GM12875 (cell line): Measurements from ENCODE around the gene IFNG-AS1.

ENCODE experiments used
- H3K4me3 ChIP-seq: one replicate; pipeline ENCODE4 v1.5.1; 2011; ENCODE audit warnings: low read depth, low read length, control low read depth
- TF ChIP-seq, protein P1 (sequence below): IDR thresholded peaks from 2 replicates; pipeline ENCODE4 v1.5.1; 2011; ENCODE audit warnings: low read depth, mild to moderate bottlenecking, control low read depth, inconsistent platforms, low read length, moderate library complexity, borderline replicate concordance; ENCODE audit not compliant: insufficient read depth

Gene IFNG-AS1

DNA sequence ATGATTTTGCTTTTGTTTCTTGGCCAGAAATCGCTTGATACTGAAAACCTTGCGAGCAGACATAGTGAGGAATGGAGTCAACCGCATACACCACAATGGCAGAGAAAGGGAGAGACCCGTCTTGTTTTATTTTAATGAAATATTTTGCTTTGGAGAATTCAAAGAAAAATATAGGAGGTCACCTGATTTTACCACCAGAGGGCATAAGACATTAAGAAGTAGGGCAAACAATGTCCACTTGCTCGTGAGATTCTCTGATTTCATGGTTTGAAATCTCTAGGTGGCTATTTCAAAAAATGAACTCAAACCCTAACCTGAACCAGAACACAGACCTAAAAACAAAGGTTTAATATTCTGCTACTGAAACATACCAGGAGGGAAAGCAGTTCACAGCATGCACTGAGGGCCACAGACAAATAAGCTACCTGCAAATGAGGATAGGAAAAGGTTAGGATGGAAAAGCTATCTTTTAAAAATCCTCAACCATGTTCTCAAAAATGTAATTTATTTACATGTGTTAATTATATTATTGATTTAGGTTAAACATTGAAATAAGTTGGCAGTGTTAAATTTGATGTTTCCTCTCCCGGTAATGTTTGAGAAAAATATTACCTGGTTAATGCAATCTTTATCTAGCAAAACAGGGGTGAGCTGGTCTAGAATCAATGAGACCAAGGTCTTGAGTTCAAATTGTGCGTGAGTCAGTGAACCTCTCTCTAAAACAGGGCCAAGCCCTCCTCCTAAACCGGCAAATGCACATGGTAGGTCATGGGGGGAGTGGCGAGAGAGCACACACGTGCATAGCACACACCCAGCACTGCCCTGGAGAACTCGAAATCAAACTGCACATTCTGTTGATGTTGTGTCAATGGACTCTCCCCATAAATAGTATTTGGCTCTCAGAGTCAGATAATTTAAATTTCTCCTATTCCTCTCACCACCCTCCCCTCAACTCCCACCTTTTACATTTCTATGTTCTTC lies 12.5 kb downstream of the IFNG-AS1 start:
- TF ChIP-seq, protein P1, sequence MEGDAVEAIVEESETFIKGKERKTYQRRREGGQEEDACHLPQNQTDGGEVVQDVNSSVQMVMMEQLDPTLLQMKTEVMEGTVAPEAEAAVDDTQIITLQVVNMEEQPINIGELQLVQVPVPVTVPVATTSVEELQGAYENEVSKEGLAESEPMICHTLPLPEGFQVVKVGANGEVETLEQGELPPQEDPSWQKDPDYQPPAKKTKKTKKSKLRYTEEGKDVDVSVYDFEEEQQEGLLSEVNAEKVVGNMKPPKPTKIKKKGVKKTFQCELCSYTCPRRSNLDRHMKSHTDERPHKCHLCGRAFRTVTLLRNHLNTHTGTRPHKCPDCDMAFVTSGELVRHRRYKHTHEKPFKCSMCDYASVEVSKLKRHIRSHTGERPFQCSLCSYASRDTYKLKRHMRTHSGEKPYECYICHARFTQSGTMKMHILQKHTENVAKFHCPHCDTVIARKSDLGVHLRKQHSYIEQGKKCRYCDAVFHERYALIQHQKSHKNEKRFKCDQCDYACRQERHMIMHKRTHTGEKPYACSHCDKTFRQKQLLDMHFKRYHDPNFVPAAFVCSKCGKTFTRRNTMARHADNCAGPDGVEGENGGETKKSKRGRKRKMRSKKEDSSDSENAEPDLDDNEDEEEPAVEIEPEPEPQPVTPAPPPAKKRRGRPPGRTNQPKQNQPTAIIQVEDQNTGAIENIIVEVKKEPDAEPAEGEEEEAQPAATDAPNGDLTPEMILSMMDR: no peak
- H3K4me3 ChIP-seq: no peak overlapping the region

DNA sequence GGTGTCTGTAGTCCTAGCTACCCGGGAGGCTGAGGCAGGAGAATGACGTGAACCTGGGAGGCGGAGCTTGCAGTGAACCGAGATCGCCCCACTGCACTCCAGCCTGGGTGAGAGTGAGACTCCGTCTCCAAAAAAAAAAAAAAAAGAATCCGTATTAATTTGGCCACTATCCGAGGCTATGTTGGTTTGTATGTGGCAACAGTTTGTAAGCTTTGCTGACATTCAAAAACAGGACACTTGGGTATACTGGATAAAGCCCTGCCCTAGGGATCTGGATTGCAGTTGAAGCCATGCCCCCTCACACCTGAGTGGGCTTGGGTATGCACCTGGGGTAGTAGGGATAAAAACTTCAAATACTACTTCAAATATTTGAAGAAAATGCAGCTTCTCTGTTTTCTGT lies 14.5 kb downstream of the IFNG-AS1 start:
- TF ChIP-seq, protein P1: no peak

DNA sequence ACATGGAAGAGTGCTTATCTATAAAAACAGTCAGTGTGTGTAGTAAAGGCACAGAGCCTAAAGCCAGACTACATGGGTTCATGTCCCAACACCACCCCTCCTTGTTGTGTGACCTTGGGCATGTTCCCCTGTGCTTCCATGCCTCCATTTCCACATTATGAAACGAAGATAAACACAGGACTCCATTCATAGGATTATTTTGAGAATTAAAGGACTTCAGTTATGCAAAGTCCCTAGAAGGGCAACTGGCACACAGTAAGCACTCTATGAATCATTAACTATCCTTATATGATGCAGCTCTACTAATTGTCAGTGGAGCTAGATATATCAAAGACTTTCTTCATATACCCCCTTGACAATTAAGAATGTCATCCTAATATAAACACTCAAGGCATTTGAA lies 17.8 kb downstream of the IFNG-AS1 start:
- TF ChIP-seq, protein P1: no peak
- no peak overlapping the region for H3K4me3 ChIP-seq

More for the DNA sequence above, 14.5 kb downstream of the IFNG-AS1 start:
- H3K4me3 ChIP-seq: no peak overlapping the region

DNA sequence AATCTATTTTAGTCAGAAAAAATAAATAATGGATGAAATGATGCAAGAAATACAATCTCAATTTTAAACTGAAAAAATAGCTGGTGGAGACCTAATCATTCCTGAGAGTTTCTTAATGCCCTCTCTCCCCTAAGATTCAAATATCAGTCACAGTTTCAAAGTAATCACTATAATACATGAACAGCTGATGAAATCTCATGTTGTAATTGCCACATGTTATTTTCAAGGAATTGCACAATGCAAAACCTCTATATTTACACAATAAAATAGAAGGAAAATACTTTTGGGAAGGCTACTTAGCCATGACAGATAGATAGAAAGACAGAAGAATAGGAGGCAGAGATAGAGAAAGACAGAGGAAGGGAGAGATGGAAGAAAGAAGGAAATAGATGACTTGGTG lies 18.2 kb downstream of the IFNG-AS1 start:
- no peak overlapping the region for H3K4me3 ChIP-seq
- TF ChIP-seq, protein P1: no peak

DNA sequence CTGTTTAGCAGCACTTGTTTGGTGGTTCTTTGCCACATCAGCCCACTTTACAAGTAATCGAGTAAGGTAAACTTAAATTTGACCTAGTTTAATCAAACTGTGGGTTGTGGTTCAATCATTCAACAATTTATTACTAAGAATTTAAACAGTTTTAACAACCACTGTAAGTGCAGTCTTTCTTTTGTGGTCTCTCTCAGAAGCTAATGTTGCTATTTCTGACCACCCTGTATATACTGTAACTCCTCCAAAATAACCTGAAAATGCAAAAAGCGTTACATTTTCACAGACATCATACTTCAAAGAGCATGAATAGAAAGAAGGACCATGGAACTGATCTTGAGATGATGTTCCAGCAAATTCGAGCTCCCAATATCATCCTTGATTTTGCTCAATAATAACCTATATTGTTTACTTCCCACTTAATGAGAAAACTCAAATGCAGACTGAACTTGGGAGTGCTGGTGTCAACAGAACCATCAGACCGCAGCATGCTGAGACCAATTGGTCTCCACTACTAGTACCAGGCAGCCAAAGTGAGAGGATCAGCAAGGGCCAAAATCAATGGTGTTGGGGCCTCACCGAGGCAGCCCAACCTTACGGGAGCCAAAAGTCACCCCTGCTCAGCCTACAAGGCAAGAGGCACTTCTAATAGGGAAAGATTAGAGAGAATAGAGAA lies 22.1 kb downstream of the IFNG-AS1 start:
- H3K4me3 ChIP-seq: no peak overlapping the region
- TF ChIP-seq, protein P1: no peak

DNA sequence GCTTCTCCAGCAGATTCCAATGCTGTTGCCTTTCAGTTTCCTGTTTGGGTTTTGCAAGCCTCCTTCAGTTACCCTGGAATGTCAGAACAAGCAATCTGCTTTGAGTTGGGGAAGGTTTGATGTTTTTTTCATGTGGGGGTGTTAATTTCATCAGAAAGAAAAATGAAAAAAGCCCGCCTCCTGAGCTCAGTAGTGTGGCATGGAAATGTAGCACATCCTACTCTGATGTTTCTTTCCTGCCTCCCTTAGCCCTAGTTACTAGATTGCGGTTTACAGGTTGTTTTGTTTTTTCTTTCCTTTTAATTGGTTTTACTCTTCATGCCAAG lies 22.6 kb downstream of the IFNG-AS1 start:
- TF ChIP-seq, protein P1: no peak
- no peak overlapping the region for H3K4me3 ChIP-seq

DNA sequence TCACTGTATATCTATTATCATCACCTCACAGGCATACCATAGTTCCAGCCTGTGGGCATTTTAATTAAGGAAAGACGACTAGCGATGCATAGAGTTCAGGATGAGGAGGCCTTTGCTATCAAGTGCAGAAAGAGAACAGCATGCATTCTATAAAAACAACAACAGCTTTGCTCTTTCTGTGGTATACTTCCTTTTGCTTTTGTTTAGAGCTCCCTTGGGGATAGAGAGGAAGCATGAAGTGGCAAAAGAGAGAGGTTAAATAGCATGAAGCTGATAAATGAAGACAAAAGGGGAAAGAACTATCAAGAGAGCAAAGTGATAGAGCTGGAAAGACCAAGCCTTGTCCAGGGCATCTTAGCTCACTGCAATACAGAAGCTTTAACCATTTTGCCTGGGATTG lies 23.5 kb downstream of the IFNG-AS1 start:
- no peak overlapping the region for H3K4me3 ChIP-seq

More for the DNA sequence above, 23.5 kb downstream of the IFNG-AS1 start:
- TF ChIP-seq, protein P1: no peak
